HG02588 (cell line): ENCODE measurements around the gene ANKRD61.
"Not testable (repeated sequence)": the region's sequence is repeated elsewhere in the genome, so short reads cannot be mapped to it uniquely, and the experiment has no call there.

Source experiments
- ATAC-seq: cut with Tn5 transposase; IDR thresholded peaks from one replicate; pipeline ENCODE4 v1.9.1; 2021; ENCODE audit warnings: mild to moderate bottlenecking, moderate library complexity; ENCODE audit not compliant: unreplicated experiment

The ANKRD61 gene

GRCh38 chr7:6031567-6031966 lies 391 bp downstream of the ANKRD61 start:
- ATAC-seq, result no peak

GRCh38 chr7:6032167-6032566 lies 991 bp downstream of the ANKRD61 start:
- no peak for ATAC-seq

- ATAC-seq, result no peak
These were observed 1.5 kb downstream of the ANKRD61 start for GRCh38 chr7:6032641-6033040.

GRCh38 chr7:6035165-6035564 lies 4.0 kb downstream of the ANKRD61 start:
- ATAC-seq, result no peak

- ATAC-seq, result no peak
These were observed 4.5 kb downstream of the ANKRD61 start for GRCh38 chr7:6035686-6036085.

- ATAC-seq, result no peak
These were observed 18.6 kb downstream of the ANKRD61 start for GRCh38 chr7:6049780-6050179.

- ATAC-seq, result not testable (repeated sequence)
These were observed 20.0 kb downstream of the ANKRD61 start for GRCh38 chr7:6051185-6051584.

GRCh38 chr7:6056616-6057015 lies 25.4 kb downstream of the ANKRD61 start:
- no peak for ATAC-seq

GRCh38 chr7:6057316-6058129 lies 26.3 kb downstream of the ANKRD61 start:
- no peak for ATAC-seq

GRCh38 chr7:6059941-6060340 lies 28.8 kb downstream of the ANKRD61 start:
- not testable (repeated sequence) for ATAC-seq

- ATAC-seq, result peak; percentile 59
These were observed 40.2 kb downstream of the ANKRD61 start for GRCh38 chr7:6071406-6071805.

- ATAC-seq, result no peak
These were observed 43.6 kb downstream of the ANKRD61 start for GRCh38 chr7:6074612-6075380.

GRCh38 chr7:6078548-6078947 lies 47.4 kb downstream of the ANKRD61 start:
- ATAC-seq, result no peak

GRCh38 chr7:6083047-6083446 lies 51.9 kb downstream of the ANKRD61 start:
- ATAC-seq, result not testable (repeated sequence)
